ENCODE results near the gene DGLUCY. TPM values are rescaled to one million over a fixed set of nuclear protein-coding genes. Genes with fewer than 3 reads are reported as not detected.
"Not testable (repeated sequence)": the region's sequence is repeated elsewhere in the genome, so short reads cannot be mapped to it uniquely, and the experiment has no call there.

The DGLUCY gene
- total and polyA plus RNA-seq, 2 experiments from 2014 or later: 82.7 to 90.0 TPM

DNA sequence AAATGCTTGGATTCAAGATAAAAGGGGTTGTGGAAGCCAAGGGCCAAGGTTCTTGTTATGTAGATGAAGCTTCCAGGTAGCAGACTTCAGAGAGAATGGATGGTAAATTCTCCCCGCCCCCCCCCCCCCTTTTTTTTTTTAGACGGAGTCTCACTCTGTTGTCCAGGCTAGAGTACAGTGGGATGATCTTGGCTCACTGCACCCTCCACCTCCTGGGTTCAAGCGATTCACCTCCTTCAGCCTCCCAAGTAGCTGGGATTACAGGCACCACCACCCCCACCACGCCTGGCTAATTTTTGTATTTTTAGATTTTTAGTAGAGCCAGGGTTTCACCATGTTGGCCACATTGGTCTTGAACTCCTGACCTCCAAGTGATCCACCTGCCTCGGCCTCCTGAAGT lies 4.1 kb downstream of the DGLUCY start:
- Histone ChIP-seq H3K36me3 (no peaks in the 10 kb centered on the region), H3K4me3 (no peak overlapping the region), H3K9me3 (ENCODE audit: low read depth) (no peaks in the 10 kb centered on the region), H3K4me1 (ENCODE audit: low read depth) (peaks cover 9% of the 10 kb centered on the region), H3K27ac (no peak overlapping the region), H3K27me3 (no peaks in the 10 kb centered on the region)
- no peak for TF ChIP-seq CTCF (IDR thresholded peaks at IDR 0.05; ENCODE audit: low read depth, low read length)
- no peak for DNase-seq (ENCODE audit: low read depth in 1 of 2, low spot score in 1 of 2)

DNA sequence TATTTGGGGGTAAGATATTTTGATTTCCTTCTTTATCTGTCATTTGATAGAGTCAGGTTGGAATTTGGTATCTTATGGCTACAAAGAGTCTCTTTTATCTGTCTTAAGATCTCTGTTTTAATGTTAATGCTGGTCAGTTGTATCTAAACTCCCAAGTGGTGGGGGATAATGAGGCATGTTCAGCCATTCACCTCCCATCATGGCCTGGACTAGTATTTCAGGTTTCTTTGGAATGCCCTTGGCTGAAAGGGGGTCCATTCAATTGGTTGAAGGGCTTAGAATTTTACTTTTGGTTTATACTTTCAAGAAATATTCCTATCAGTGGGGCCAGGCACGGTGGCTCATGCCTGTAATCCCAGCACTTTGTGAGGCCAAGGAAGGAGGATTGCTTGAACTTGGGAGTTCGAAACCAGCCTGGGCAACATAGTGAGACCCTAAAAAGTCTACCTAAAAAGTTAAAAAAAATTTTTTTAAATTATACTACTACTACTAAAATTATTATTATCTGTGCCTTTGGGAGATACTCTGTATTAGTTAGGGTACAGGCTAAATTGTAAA lies 4.7 kb downstream of the DGLUCY start:
- Histone ChIP-seq H3K4me1 (ENCODE audit: low read depth) (peaks cover 9% of the 10 kb centered on the region), H3K36me3 (no peaks in the 10 kb centered on the region), H3K27me3 (no peaks in the 10 kb centered on the region), H3K9me3 (ENCODE audit: low read depth) (no peaks in the 10 kb centered on the region), H3K4me3 (no peak overlapping the region), H3K27ac (no peak overlapping the region)
- DNase-seq (ENCODE audit: low read depth in 1 of 2, low spot score in 1 of 2): no peak
- TF ChIP-seq CTCF (IDR thresholded peaks at IDR 0.05; ENCODE audit: low read depth, low read length): no peak

GRCh38 chr14:91119556-91120311 lies 5.9 kb downstream of the DGLUCY start:
- Histone ChIP-seq H3K27ac (no peak overlapping the region), H3K36me3 (no peaks in the 10 kb centered on the region), H3K4me3 (no peak overlapping the region), H3K27me3 (no peaks in the 10 kb centered on the region), H3K4me1 (ENCODE audit: low read depth) (peaks cover 4% of the 10 kb centered on the region), H3K9me3 (ENCODE audit: low read depth) (no peaks in the 10 kb centered on the region)
- no peak for TF ChIP-seq CTCF (IDR thresholded peaks at IDR 0.05; ENCODE audit: low read depth, low read length)
- no peak for DNase-seq (ENCODE audit: low read depth in 1 of 2, low spot score in 1 of 2)

GRCh38 chr14:91123201-91123600 lies 9.3 kb downstream of the DGLUCY start:
- no peaks in the 10 kb centered on the region for H3K9me3 ChIP-seq (ENCODE audit: low read depth)
- H3K4me3 ChIP-seq: no peak overlapping the region
- H3K27me3 ChIP-seq: no peaks in the 10 kb centered on the region
- DNase-seq (ENCODE audit: low read depth in 1 of 2, low spot score in 1 of 2): no peak
- peak overlapping the region; percentile 10 for H3K27ac ChIP-seq
- TF ChIP-seq CTCF (IDR thresholded peaks at IDR 0.05; ENCODE audit: low read depth, low read length): no peak
- no peaks in the 10 kb centered on the region for H3K36me3 ChIP-seq
- no peaks in the 10 kb centered on the region for H3K4me1 ChIP-seq (ENCODE audit: low read depth)

- not testable (repeated sequence) for H3K4me3 ChIP-seq; H3K27me3 ChIP-seq; H3K9me3 ChIP-seq (ENCODE audit: low read depth); H3K27ac ChIP-seq; H3K4me1 ChIP-seq (ENCODE audit: low read depth); DNase-seq (ENCODE audit: low read depth in 1 of 2, low spot score in 1 of 2); H3K36me3 ChIP-seq
These were observed 10.8 kb downstream of the DGLUCY start for GRCh38 chr14:91124406-91125270.

- H3K4me3 ChIP-seq: no peak overlapping the region
- no peaks in the 10 kb centered on the region for H3K27me3 ChIP-seq
- H3K36me3 ChIP-seq: no peaks in the 10 kb centered on the region
- no peaks in the 10 kb centered on the region for H3K4me1 ChIP-seq (ENCODE audit: low read depth)
- no peak for TF ChIP-seq CTCF (IDR thresholded peaks at IDR 0.05; ENCODE audit: low read depth, low read length)
- no peaks in the 10 kb centered on the region for H3K9me3 ChIP-seq (ENCODE audit: low read depth)
- no peak for DNase-seq (ENCODE audit: low read depth in 1 of 2, low spot score in 1 of 2)
- H3K27ac ChIP-seq: no peak overlapping the region
These were observed 11.4 kb downstream of the DGLUCY start for GRCh38 chr14:91125271-91125660.
